ENCODE measurements around the gene RPS24. TPM values are rescaled to one million over a fixed set of nuclear protein-coding genes. Genes with fewer than 3 reads are reported as not detected.
A peak's percentile ranks its signal among the peaks of the same experiment; 100 is the strongest.

Gene RPS24
- total RNA-seq, 1 experiment from 2014 or later: 2,812 TPM

DNA sequence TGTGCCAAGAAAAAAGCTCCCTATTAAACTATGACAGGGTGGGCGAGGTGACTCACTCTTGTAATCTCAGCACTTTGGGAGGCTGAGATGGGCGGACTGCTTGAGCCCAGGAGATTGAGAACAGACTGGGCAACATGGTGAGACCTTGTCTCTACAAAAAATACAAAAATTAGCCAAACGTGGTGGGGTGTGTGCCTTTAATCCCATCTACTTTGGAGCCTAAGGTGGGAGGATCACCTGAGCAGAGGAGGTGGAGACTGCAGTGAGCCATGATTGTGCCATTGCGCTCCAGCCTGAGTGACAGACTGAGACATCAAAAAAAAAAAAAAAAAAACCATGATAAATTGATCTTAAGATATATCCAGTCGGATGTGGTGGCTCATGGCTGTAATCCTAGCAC, 15.8 kb upstream of the RPS24 start:
- Histone ChIP-seq H3K4me2 (ENCODE audit: low read depth, low read length, poor library complexity, severe bottlenecking) (no peak overlapping the region), H3K4me3 (ENCODE audit: low read length) (no peak overlapping the region), H2AFZ (ENCODE audit: low read length) (no peak overlapping the region), H3K4me1 (ENCODE audit: low read length) (no peaks in the 10 kb centered on the region), H3K27me3 (ENCODE audit: low read length) (no peaks in the 10 kb centered on the region), H3K9me2 (replicated peaks; ENCODE audit: insufficient read depth, low read length) (no peaks in the 10 kb centered on the region), H3K27ac (ENCODE audit: low read length) (no peak overlapping the region), H3K9me3 (ENCODE audit: low read length) (no peaks in the 10 kb centered on the region), H3K36me3 (ENCODE audit: insufficient read depth, low read length) (peaks cover 53% of the 10 kb centered on the region), H3K9ac (ENCODE audit: low read length) (no peak overlapping the region), H4K20me1 (ENCODE audit: insufficient read depth, low read depth, low read length) (no peaks in the 10 kb centered on the region), H3K79me2 (ENCODE audit: low read length) (0 out of 2 replicates have a peak, but pooled peaks cover 5% of the 10 kb centered on the region)
- no peak for DNase-seq

DNA sequence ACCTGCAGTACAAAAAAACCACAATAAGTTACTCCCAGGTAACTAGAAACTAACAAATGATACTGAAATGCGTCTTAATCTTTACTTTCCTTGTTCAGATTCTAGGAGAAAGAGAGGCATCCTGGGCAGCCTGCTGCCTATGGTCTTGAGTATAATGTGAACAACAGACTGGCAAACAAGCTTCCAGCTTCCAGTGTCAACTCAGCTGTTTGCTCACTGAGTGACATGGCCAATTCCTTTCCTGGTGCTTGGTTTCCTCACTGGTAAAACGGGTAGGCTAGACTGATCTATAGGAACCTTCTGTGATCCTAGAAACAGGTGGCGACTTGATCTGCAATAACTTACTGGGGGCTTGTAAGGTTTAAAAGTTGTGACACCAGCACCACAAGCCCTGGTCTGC, 14.4 kb upstream of the RPS24 start:
- H3K27me3 ChIP-seq (ENCODE audit: low read length): no peaks in the 10 kb centered on the region
- H3K9me3 ChIP-seq (ENCODE audit: low read length): no peaks in the 10 kb centered on the region
- H3K4me2 ChIP-seq (ENCODE audit: low read depth, low read length, poor library complexity, severe bottlenecking): no peak overlapping the region
- no peak overlapping the region for H3K9ac ChIP-seq (ENCODE audit: low read length)
- H3K27ac ChIP-seq (ENCODE audit: low read length): no peak overlapping the region
- no peaks in the 10 kb centered on the region for H4K20me1 ChIP-seq (ENCODE audit: insufficient read depth, low read depth, low read length)
- H3K36me3 ChIP-seq (ENCODE audit: insufficient read depth, low read length): peaks cover 46% of the 10 kb centered on the region
- no peak overlapping the region for H2AFZ ChIP-seq (ENCODE audit: low read length)
- no peak for DNase-seq
- H3K79me2 ChIP-seq (ENCODE audit: low read length): 0 out of 2 replicates have a peak, but pooled peaks cover 5% of the 10 kb centered on the region
- no peaks in the 10 kb centered on the region for H3K4me1 ChIP-seq (ENCODE audit: low read length)
- no peaks in the 10 kb centered on the region for H3K9me2 ChIP-seq (replicated peaks; ENCODE audit: insufficient read depth, low read length)
- H3K4me3 ChIP-seq (ENCODE audit: low read length): no peak overlapping the region

DNA sequence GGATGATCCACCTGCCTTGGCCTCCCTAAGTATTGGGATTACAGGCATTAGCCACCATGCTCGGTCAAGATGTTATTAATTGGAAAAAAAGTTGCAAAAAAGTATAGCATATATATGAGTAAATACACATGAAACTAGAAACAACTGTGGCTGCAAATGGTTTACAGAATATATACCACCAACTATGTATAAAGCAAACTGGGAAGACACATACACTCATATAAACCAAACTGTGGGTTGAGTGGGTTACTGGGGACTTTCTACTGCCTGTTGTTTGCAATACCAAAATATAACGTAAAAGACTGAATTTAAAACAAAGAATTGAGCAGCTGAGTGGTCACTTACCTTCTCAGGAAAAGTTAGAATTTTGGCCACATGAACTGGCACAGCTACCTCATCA, 12.5 kb upstream of the RPS24 start:
- no peaks in the 10 kb centered on the region for H3K9me3 ChIP-seq (ENCODE audit: low read length)
- peaks cover 56% of the 10 kb centered on the region for H3K36me3 ChIP-seq (ENCODE audit: insufficient read depth, low read length)
- no peaks in the 10 kb centered on the region for H3K9me2 ChIP-seq (replicated peaks; ENCODE audit: insufficient read depth, low read length)

GRCh38 chr10:78023741-78024140, 9.9 kb upstream of the RPS24 start:
- H2AFZ ChIP-seq (ENCODE audit: low read length): no peak overlapping the region
- no peak overlapping the region for H3K4me3 ChIP-seq (ENCODE audit: low read length)
- H3K4me2 ChIP-seq (ENCODE audit: low read depth, low read length, poor library complexity, severe bottlenecking): no peak overlapping the region
- H4K20me1 ChIP-seq (ENCODE audit: insufficient read depth, low read depth, low read length): peaks cover 17% of the 10 kb centered on the region; the same call in 1 of the 2 replicates
- H3K27ac ChIP-seq (ENCODE audit: low read length): no peak overlapping the region
- no peaks in the 10 kb centered on the region for H3K9me2 ChIP-seq (replicated peaks; ENCODE audit: insufficient read depth, low read length)
- no peaks in the 10 kb centered on the region for H3K9me3 ChIP-seq (ENCODE audit: low read length)
- H3K79me2 ChIP-seq (ENCODE audit: low read length): peaks cover 28% of the 10 kb centered on the region
- H3K36me3 ChIP-seq (ENCODE audit: insufficient read depth, low read length): peaks cover 47% of the 10 kb centered on the region
- H3K9ac ChIP-seq (ENCODE audit: low read length): no peak overlapping the region
- DNase-seq: no peak
- no peaks in the 10 kb centered on the region for H3K27me3 ChIP-seq (ENCODE audit: low read length)
- H3K4me1 ChIP-seq (ENCODE audit: low read length): peaks cover 18% of the 10 kb centered on the region

More for the DNA sequence above, 12.5 kb upstream of the RPS24 start:
- no peak overlapping the region for H3K27ac ChIP-seq (ENCODE audit: low read length)
- no peak for DNase-seq
- no peak overlapping the region for H2AFZ ChIP-seq (ENCODE audit: low read length)
- H3K4me2 ChIP-seq (ENCODE audit: low read depth, low read length, poor library complexity, severe bottlenecking): no peak overlapping the region
- no peak overlapping the region for H3K4me3 ChIP-seq (ENCODE audit: low read length)
- no peaks in the 10 kb centered on the region for H3K4me1 ChIP-seq (ENCODE audit: low read length)
- peaks cover 3% of the 10 kb centered on the region; the same call in 1 of the 2 replicates for H3K79me2 ChIP-seq (ENCODE audit: low read length)
- no peaks in the 10 kb centered on the region for H3K27me3 ChIP-seq (ENCODE audit: low read length)
- no peaks in the 10 kb centered on the region for H4K20me1 ChIP-seq (ENCODE audit: insufficient read depth, low read depth, low read length)
- H3K9ac ChIP-seq (ENCODE audit: low read length): no peak overlapping the region

DNA sequence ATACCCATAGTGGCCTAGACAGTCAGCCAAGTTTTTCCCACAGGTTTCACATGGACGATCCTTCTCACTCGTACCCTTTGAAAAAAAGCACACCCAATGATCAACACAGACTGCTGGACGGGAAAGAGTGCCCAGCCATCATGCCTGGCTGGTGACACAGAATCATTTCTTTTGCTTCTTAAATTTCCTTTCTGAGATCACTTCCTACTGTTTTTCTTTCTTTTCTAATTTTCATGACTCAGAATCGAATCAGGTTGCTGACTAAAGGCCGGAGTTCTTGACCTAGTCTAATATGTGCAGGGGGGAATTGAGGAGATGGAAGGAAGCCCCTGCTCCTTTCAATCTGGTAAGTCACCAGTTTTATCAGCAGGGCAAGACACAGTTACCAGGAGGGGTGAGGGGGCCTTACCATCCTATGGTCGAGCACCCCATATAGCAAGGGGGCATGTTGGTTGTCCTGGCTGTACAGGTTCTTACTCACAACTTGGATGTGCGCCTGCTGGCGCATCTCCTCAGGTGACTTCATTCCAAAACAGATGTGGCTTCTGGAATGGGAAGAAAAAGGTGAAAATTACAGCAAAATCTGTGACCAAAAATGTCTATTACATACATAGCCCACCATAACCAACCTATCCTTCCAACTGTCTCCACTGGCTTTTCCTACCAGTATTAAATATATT, 7.8 kb upstream of the RPS24 start:
- peaks cover 26% of the 10 kb centered on the region for H3K4me1 ChIP-seq (ENCODE audit: low read length)
- H3K27ac ChIP-seq (ENCODE audit: low read length): no peak overlapping the region
- DNase-seq: no peak
- H3K4me3 ChIP-seq (ENCODE audit: low read length): no peak overlapping the region
- H3K27me3 ChIP-seq (ENCODE audit: low read length): no peaks in the 10 kb centered on the region
- H3K9ac ChIP-seq (ENCODE audit: low read length): no peak overlapping the region
- no peaks in the 10 kb centered on the region for H3K9me2 ChIP-seq (replicated peaks; ENCODE audit: insufficient read depth, low read length)
- H4K20me1 ChIP-seq (ENCODE audit: insufficient read depth, low read depth, low read length): peaks cover 17% of the 10 kb centered on the region; the same call in 1 of the 2 replicates
- H3K36me3 ChIP-seq (ENCODE audit: insufficient read depth, low read length): peaks cover 37% of the 10 kb centered on the region
- H3K9me3 ChIP-seq (ENCODE audit: low read length): no peaks in the 10 kb centered on the region
- no peak overlapping the region for H2AFZ ChIP-seq (ENCODE audit: low read length)
- H3K79me2 ChIP-seq (ENCODE audit: low read length): peaks cover 34% of the 10 kb centered on the region
- no peak overlapping the region for H3K4me2 ChIP-seq (ENCODE audit: low read depth, low read length, poor library complexity, severe bottlenecking)

DNA sequence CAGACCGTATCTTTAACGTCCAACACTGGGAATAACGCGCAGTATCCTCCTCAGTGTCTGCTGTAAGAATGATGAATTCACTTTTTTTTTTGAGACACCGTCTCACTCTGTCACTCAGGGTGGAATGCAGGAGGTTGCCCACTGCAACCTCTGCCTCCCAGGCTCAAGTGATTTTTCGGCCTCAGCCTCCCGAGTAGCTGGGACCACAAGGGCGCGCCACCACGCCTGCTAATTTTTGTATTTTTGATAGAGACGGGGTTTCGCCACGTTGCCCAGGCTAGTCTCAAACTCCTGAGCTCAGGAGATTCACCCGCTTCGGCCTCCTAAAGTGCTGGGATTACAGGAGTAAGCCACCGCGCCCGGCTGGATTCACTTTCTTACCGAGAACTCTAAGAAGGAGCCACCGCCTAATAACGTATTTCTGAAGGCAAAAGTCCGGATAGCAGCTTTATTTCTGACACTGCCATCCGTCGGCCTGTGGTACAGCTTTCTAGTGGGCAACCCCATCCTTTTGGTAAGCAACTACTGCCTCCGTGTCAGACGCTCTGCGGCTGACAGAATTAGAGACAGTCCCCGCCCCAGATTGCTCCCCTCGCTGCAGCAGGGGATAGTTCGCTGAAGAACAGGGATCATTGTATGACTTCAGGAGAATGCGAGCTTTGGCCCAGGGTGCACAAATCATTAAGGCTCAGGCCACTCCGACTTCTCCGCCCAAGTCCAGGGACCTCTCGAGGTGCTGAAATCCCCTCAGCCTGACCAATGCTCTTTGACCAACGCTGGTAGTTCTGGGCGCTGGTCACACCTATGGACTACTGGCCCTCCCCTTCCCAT, 5.0 kb upstream of the RPS24 start:
- Histone ChIP-seq H3K9ac (ENCODE audit: low read length) (peak overlapping the region; percentile 98), H3K27me3 (ENCODE audit: low read length) (no peaks in the 10 kb centered on the region), H3K9me3 (ENCODE audit: low read length) (no peaks in the 10 kb centered on the region), H3K36me3 (ENCODE audit: insufficient read depth, low read length) (peaks cover 23% of the 10 kb centered on the region), H3K4me2 (ENCODE audit: low read depth, low read length, poor library complexity, severe bottlenecking) (peak overlapping the region; percentile 90), H3K4me1 (ENCODE audit: low read length) (peaks cover 30% of the 10 kb centered on the region), H3K27ac (ENCODE audit: low read length) (peak overlapping the region; percentile 45; the same call in 1 of the 2 replicates), H4K20me1 (ENCODE audit: insufficient read depth, low read depth, low read length) (peaks cover 17% of the 10 kb centered on the region; the same call in 1 of the 2 replicates), H3K79me2 (ENCODE audit: low read length) (peaks cover 34% of the 10 kb centered on the region), H3K4me3 (ENCODE audit: low read length) (peak overlapping the region; percentile 95), H3K9me2 (replicated peaks; ENCODE audit: insufficient read depth, low read length) (no peaks in the 10 kb centered on the region), H2AFZ (ENCODE audit: low read length) (0 out of 2 replicates have a peak overlapping the region, but pooled peaks have one; percentile 57)
- peak; percentile 52 for DNase-seq

DNA sequence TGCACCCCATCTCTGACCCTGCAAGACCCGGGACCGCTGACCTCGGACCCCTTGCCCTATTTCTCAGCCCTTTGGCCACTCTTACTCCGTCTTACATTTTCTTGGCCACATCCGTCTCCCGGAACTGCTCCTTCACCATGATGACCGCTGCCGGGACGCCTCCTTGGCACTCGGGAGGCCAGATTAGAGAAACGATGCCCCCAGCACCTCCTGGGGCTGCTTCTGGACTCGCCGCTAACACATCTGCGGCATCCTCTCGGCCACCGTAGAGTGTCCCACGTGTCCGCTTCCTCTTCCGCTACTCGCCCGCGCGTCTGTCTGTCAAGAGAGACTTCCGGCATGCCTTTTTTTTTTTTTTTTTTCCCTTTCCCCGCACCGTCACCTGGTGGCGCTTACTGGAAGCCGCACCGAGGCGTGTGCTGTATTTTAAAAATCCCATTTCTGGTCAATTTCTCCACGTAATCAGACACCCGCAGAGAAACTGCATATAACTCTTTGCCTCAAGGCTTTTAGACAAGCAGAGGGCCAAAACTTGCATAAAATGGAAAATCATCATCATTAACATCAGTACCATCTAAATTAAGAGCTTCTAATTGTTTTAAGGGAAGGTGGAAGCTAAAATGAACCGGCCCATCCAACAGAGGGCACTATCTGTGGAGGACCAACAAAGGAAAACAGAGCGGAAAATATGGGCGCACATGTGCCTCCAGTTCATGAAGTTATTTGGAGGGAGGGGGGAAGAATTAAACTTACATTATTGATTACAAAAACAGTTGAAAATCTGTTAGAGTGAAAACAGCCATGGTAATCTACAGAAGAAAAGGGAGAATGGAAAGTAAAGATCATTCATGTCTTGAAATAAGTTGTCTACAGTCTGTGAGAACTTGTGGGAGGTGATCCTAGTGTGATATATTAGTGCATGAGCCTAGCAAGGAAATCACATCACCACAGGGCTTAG, 4.1 kb upstream of the RPS24 start, which contains the start of gene POLR3A:
Gene POLR3A (minus strand): TSS at position 247 of the 958 bp plus-strand sequence. CDS start 108 bp downstream, at position 139.
- peak within 1 kb of the TSS; percentile 99 for H2AFZ ChIP-seq (ENCODE audit: low read length)
- H3K9me3 ChIP-seq (ENCODE audit: low read length): no peaks in the 10 kb centered on the region
- peaks cover 43% of the 10 kb centered on the region for H3K79me2 ChIP-seq (ENCODE audit: low read length)
- H3K4me3 ChIP-seq (ENCODE audit: low read length): peak within 1 kb of the TSS; percentile 95
- no peaks in the 10 kb centered on the region for H3K27me3 ChIP-seq (ENCODE audit: low read length)
- peak within 1 kb of the TSS; percentile 80 for H3K27ac ChIP-seq (ENCODE audit: low read length)
- H4K20me1 ChIP-seq (ENCODE audit: insufficient read depth, low read depth, low read length): peaks cover 21% of the 10 kb centered on the region
- peak within 1 kb of the TSS; percentile 98 for H3K9ac ChIP-seq (ENCODE audit: low read length)
- peak within 1 kb of the TSS; percentile 90 for H3K4me2 ChIP-seq (ENCODE audit: low read depth, low read length, poor library complexity, severe bottlenecking)
- peaks cover 18% of the 10 kb centered on the region for H3K36me3 ChIP-seq (ENCODE audit: insufficient read depth, low read length)
- H3K9me2 ChIP-seq (replicated peaks; ENCODE audit: insufficient read depth, low read length): no peaks in the 10 kb centered on the region
- H3K4me1 ChIP-seq (ENCODE audit: low read length): peaks cover 30% of the 10 kb centered on the region
- DNase-seq: peak; percentile 99
